Right lobe of liver (tissue), 4 donors: ENCODE measurements around the gene ORC5.

ENCODE experiments used
- CTCF ChIP-seq, 4 donors: fragments of 200-600 bp in 3 of 4; fragments of 450-650 bp in 1 of 4; IDR thresholded peaks; one replicate each; pipeline versions ENCODE4 v1.5.1 to v1.8.0; 2016 to 2022; ENCODE audit warnings: antibody characterized with exemption in 4 of 4, mild to moderate bottlenecking in 2 of 4
- POLR2A ChIP-seq: fragments of 450-650 bp; IDR thresholded peaks from one replicate; pipeline ENCODE4 v1.6.1; 2017; ENCODE audit warnings: antibody characterized with exemption, mild to moderate bottlenecking
- donor health status: DM: no; HTN: no; CAD: no.
- donor health status: DM: no; HTN: no; CAD: no.
- donor health status: DM: no; HTN: yes; CAD: no.

GRCh38 chr7:104254696-104255095 is 46.9 kb upstream of the ORC5 start:
- TF ChIP-seq CTCF (IDR thresholded peaks at IDR 0.05) (no peak), POLR2A (no peak)
